ENCODE data around the gene PLIN3.
A peak's percentile ranks its signal among the peaks of the same experiment; 100 is the strongest.
"Not testable (repeated sequence)": the region's sequence is repeated elsewhere in the genome, so short reads cannot be mapped to it uniquely, and the experiment has no call there.

PLIN3 gene, protein sequence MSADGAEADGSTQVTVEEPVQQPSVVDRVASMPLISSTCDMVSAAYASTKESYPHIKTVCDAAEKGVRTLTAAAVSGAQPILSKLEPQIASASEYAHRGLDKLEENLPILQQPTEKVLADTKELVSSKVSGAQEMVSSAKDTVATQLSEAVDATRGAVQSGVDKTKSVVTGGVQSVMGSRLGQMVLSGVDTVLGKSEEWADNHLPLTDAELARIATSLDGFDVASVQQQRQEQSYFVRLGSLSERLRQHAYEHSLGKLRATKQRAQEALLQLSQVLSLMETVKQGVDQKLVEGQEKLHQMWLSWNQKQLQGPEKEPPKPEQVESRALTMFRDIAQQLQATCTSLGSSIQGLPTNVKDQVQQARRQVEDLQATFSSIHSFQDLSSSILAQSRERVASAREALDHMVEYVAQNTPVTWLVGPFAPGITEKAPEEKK

DNA sequence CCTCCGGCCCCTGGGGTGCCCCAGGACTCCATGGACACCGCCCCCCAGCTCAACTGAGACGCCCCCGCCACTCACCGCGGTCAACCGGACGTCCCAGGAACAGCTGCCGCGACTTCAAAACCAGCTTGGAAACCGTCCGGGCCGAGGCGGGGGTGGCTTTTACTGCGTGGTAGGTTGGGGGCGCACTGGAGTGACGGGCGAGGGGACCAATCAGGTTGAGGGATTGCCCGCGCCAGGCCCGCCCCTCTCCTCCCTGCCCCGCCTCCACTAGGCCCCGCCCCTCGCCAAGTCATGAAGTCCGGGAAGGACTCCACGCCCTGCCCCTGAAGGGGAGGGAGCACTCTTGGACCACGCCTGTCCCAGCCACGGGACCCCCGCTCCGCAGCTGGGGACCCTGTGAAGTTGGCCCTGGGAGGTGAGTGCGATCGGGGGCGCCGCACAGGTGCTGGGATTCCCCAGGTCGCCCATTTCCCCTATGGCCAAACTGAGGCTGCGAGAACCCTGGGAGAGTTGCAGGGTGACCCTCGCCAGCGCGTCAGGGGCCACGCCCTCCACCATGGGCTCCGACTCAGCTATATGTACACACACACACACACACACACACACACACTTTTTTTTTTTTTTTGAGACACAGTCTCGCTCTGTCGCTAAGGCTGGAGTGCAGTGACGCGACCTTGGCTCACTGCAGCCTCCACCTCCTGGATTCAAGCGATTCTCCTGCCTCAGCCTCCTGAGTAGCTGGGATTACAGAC, at the start of gene PLIN3:
Gene PLIN3, minus strand, starts transcription at position 134 of the 752 bp plus-strand sequence. CDS start 6,273 bp downstream, outside the sequence.
- DNase-seq (ENCODE audit: low spot score), result peak; percentile 84

DNA sequence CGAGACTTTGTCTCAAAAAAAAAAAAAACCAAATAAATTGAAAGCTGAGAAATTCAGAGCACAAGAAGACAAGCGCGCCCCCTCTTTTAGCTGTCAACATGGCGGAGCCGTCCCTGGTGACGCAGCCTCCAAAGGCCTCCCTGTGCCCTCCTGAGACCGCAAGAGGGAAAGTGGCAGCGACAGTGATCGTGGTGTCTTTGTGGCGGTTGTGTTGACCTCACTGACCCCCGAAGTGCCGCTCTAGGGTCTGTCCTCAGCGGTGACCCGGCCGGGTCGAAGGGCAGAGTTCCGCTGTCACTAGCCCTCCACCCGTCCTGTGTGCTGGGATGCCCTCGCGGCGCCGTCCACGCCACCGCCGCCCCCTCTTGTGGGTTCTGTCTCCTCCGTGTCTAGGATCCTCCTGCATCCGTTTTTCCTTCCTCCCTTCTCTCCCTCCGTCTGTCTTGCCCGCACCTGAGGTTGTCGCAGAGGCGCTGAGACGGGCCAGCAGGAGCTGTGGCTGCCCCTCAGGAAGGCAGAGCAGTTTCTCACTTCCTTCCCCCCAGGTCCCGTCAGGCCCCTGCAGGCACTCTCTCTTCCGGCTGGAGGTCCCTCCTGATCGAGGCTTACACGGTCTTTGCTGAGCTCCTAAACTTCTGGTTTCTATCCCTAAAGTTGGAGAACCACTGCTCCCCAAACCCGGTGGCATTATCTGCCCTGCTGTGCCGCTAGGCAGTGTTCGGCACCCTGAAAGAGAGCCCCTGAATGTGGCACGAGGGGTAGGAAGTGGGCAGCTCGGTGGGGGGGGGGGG, 49.0 kb upstream of the PLIN3 start:
- DNase-seq (ENCODE audit: low spot score), result no peak

DNA sequence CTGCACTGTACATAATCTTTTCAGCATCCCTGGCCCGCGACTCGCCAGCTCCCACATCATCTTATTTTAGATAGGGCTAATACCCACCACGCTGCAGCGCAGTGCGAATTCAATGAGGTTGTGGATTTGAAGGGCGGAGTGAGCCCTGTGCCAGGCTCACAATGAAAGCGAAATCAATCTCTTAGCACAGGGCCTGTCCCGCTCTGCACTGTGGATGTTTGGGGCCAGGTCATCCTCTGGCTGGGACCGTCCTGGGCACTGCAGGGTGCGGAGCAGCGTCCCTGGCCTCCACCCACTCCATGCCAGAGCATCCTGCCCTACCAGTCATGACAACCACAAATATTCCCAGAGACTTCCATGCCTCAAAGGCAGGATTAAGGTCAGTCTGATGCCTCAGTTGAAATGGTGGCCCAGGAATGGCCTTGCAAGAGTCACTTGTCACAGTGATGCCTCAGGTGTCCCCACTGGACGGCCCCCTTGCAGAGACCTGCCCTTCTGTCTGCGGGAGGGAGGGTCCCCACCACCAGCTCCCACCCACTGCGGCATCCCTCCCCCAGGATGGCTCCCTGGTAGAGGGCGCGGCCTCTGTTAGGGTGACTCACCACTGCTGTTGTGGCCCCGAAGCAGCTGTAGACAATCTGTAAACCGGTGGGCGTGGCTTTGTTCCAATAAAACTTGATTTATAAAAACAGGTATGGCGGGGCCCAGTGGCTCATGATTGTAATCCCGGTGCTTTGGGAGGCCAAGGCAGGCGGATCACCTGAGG, 47.5 kb upstream of the PLIN3 start:
- DNase-seq (ENCODE audit: low spot score), result peak; percentile 57

DNA sequence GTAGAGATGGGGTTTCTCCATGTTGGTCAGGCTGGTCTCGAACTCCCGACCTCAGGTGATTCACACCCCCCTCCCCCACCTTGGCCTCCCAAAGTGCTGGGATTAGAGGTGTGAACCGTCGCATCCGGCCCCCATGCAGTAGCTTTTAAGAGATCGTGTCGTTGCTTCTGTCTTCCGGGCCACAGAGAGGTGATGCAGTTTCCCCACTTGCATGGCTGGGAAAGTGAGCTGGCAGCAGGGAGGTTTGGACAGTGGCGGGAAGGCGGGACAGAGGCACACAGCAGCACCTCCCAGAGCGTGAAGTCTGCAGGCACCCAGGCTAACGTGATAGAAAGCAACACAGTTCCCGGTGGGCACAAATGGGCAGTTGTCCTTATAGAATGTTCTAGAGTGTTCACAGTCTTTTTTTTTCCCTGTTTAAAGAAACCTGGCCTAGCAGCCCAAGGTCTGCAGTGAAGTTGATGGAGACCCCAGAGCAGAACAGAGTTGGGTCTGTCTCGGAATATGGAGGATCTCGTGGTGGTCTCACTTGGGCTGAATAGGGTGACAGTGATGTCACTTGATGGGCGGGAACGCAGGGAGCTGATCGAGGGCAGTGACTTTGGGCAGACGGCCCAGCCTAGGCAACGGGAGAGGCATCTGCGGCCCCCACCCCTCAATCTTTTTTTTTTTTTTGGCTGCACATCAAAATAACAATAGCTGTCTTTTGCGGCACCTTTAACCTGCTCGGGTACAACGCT, 46.7 kb upstream of the PLIN3 start:
- DNase-seq (ENCODE audit: low spot score), result no peak

DNA sequence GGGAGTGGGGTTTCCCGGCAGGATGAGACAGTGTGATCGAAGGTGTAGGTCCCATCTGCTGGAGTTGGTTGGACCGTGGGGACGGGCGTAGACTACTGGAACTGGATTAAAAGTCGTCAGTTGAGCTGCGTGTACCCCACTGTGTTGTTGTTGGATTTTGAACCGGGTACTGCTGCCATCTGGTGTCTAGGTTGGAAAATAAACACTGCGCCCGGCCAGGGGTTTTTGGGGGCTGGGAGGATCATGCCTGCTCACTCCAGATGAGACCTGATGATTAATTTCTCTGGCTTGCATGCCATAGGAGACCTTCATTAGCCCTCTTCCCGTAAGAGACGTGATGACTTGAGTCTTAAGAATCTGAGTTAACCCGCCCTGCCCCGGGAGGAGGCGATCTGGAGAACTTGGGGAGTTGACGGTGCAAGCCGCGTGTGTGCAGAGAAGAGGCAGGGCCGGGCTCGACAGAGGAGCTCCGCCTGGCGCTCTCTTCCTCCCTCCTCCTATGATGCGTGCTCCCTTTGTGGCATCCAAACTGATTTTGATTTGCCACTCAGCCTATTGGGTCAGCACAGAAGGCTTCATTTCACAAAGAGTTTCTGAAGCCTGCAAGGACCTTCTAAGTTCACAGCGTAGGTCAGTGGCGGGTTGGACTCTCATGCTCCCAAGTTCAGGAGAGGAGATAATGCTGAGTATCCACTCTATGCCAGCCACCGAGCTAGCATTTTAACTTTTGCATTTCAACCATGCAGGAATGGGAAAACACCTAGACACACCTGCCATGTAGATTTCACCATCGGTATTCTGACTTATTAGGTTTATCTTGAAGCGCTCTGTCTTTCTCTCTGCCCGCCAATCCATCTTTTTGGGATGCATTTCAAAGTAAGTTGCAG, 44.6 kb upstream of the PLIN3 start:
- peak; percentile 55 for DNase-seq (ENCODE audit: low spot score)

DNA sequence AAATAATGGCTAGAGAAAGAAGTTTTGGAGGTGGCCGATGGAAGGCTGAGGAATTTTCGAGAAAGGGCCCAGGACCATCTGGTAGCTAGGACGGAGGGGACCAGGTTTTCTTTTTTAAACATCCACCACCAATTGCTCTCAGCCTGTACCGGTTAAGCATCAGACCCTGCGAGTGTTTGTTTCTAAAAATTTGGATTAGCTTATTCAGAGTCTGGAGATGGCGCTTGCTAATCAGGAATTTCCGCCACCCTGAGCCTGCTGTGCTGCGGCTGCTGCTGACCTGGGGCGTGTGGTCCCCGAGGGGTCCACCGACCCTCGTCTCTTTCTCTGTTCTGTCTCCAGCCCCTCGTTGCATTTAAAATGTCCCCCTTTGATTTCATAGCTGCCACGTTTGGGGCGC, 43.8 kb upstream of the PLIN3 start:
- no peak for DNase-seq (ENCODE audit: low spot score)

DNA sequence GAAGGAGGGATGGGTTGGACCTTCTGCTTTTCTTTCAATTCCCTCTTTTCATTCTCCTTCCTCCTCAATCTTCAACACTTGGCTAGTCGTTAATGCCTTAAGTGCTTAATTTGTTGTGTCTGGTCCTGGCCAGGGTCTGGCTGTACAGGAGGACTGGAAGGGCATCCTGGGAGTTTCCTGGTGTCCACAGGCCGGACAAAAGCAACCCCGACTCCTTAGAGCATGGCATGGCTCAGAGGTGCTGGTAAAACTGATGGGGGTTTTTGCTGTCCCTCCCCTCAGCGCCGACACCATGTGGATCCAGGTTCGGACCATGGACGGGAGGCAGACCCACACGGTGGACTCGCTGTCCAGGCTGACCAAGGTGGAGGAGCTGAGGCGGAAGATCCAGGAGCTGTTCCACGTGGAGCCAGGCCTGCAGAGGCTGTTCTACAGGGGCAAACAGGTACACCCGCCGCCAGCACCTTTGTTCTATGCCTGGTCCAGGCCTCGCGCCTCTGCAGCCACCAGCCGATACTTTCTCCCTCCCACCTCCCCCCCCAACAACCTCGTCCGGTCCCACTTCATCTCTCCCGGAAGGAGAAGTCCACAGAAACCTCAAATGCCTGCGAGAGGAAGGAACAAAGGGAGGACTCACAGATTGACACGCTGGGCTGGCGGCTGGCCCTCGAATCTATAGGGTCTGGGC, 43.3 kb upstream of the PLIN3 start:
- no peak for DNase-seq (ENCODE audit: low spot score)

DNA sequence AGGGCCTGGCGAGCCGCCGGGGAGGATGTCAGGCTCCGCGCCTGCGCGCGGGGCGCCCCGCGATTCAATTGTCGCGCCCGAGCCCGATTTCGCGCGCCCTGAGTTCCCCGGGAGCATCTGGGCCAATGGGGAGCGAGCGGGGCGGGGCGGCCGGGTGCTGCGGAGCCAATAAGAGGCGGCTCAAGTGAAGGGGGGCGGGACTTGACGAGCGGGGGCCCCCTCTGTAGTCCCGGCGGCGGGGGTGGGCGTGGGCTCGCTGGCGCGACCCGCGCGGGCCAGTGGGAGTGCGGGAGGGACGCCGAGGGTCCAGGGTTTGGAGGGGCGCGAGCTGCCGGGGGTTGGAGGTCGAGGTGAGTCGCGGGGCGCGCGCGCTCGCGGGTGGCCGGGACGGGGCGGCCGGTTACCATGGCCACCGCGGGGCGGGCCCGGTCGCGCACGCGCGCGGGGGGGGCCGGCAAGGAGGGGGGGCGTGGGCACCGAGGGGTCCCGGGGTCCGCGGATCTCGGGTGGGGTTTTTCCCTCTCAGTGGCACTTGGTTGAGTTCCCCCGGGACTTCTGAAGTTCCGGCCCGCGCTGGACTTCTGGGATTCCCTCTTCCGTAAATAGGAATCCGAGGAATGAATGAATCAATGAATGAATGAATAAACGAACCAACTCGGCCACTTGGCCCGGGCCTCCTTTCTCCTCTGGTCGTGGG, 42.6 kb upstream of the PLIN3 start:
- peak; percentile 93 for DNase-seq (ENCODE audit: low spot score)

DNA sequence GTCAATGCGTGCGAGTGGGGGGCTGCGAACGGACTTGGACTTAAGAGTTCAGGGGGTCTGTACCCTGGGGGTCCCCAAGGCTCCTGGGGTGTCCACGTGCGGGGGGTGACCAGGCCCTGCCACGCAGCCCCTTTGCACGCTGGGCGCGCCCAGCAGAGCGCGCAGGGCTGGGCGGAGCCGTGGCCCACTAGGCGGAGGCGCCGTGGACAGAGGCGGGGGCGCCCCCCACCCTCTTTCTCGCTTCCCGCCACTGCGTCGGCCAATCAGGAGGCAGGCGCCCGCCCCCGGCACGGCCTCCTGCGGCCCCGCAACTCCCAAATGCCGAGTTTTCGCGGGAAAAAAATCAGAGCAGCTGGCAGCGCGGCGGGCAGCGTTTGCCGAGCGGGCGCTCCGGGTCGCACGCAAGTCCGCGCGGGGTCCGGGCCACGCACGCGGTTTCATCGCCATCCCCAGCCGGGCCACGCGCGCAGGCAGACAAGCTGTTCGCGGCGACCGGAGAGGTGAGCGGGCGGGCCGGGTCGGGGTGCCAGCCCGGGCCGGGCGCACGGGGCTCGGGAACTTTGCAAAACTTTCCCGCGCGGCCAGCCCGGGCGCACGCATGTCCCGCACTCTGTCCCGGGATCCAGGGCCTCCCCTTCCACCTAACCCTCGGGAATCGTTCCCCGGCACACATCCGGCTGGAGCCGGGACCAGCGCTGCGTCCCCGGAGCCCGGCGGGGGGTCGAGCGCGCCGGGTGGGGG, 41.9 kb upstream of the PLIN3 start, which contains the start of gene UHRF1:
Gene UHRF1, plus strand, starts transcription at position 346 of the 741 bp plus-strand sequence. CDS start 1,385 bp downstream, outside the sequence.
- peak; percentile 48 for DNase-seq (ENCODE audit: low spot score)

DNA sequence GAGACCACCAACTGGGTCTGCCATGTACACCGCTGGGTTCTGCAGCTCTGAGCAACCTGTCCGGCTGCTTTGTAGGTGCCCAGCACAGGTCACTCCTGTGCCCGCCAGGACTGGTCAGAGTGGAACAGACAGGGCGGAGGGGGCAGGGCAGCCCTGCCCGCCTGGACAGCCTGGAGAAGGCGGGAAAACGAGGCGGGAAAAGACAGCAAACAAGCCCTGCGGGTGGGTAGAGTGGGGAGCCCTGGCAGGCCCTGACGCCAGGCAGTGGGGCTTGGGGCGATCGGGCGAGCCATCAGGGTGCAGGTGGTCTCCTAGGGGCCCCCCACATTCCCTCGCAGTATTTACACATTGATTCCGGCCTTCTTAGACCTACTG, 41.3 kb upstream of the PLIN3 start:
- no peak for DNase-seq (ENCODE audit: low spot score)

DNA sequence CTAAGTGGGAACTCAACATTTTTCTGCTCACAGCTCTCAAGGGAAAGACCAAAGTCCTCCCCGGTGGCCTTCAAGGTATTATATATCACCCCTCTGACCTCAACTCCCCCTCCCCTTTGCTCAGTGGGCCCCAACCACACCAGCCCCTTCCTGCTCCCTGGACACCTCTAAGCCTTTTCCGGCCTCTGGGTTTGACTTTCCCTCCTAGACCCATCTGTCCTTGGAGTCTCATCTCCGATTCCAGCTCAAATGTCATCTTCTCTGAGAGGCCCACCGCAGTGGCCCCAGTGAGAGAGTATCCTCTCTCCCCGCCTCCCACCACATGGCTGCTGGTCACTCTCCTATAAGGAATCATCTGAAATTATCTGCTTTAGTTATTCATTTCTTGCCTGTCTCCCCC, 40.9 kb upstream of the PLIN3 start:
- no peak for DNase-seq (ENCODE audit: low spot score)

DNA sequence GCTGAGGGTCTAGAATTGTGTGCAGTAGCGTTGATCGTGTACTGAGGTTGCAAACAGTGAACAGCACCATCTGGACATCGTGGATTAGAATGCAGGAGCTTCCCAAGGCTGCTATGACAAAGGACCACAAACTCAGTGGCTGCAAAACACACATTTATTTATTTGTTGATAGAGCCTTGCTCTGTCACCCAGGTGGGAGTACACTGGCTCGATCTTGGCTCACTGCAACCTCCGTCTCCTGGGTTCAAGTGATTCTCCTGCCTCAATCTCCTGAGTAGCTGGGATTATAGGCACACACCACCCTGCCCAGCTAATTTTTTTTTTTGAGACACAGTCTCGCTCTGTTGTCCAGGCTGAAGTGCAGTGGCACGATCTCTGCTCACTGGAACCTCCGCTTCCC, 39.5 kb upstream of the PLIN3 start:
- no peak for DNase-seq (ENCODE audit: low spot score)

DNA sequence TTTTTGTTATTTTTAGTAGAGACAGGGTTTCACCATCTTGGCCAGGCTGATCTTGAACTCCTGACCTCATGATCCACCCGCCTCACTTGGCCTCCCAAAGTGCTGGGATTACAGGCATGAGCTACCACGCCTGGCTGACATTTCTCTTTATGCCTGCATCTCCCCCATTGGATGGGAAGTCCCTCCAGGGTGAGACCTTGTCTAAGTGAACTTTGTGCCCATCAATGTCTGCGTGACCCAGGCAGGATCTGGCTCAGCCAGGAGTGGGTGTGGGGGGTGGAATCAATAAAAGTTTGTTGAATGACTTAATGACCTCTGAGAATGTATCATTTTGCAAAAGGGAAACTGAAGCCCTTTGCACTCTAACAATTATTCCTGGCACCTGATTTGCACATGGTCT, 37.0 kb upstream of the PLIN3 start:
- no peak for DNase-seq (ENCODE audit: low spot score)

DNA sequence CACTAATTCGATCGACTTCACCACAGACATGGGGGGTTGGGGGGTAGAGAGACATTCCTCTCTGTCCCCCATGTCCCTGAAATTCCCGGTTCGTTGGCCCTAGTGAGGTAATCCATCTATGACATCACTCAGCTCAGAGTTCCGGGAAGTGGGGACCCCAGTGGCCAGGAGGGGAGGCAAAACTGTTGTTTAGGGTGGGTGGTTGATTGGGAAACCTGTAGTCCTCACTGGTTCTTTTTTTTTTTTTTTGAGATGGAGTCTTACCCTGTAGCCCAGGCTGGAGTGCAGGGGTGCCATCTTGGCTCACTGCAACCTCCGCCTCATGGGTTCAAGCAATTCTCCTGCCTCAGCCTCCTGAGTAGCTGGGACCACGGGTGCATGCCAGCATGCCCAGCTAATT, 35.3 kb upstream of the PLIN3 start, which contains the start of gene ARRDC5:
Gene ARRDC5, minus strand, starts transcription at position 101 of the 400 bp plus-strand sequence. Its CDS starts 71 bp downstream, at position 30.
- no peak for DNase-seq (ENCODE audit: low spot score)

DNA sequence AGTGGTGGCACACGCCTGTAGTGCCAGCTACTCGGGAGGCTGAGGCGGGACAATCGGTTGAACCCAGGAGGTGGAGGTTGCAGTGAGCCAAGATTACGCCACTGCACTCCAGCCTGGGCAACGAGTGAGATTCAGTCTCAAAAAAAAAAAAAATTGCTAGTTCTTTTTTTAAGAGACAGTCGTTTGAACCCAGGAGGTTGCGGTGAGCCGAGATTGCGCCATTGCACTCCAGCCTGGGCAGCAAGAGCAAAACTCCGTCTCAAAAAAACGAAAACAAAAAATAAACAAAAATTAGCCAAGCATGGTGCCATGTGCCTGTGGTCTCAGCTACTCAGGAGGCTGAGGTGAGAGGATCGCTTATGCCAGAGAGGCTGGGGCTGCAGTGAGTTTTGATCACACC, 33.4 kb upstream of the PLIN3 start:
- DNase-seq (ENCODE audit: low spot score), result not testable (repeated sequence)

DNA sequence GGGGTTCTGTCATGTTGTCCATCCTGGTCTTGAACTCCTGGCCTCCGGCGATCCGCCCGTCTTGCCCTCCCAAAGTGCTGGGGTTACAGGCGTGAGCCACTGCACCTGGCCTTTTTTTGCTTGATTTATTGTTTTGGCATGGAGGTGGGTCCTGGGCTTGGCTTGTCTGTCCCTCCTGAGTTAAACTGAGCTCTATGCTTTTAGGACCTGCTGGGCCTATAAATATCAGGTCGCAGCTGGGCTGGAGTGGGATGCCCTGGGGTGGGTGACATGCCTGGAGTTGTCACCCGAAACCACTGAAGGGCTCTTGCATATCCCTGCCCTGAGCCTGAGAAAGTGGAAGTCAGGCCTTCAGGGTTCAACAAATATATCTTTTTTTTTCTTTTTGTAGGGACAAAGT, 29.7 kb upstream of the PLIN3 start:
- DNase-seq (ENCODE audit: low spot score), result no peak

DNA sequence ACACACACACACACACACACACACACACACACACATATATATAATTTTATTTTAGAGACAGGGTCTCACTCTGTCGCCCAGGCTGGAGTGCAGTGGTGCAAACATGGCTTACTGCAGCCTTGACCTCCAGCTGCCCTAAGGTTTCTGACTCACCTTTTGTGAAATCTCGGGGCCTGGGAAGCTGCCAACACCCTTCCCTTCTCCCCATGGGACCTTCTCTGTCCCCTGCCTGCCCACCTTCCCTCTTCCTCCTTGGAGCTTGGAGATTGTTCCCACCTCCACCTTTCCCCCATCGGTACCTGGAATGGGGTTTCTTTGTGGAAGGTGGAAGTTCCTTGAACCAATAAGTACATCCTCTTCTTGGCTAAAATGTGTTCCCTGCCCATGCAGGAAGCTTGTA, 28.9 kb upstream of the PLIN3 start:
- no peak for DNase-seq (ENCODE audit: low spot score)

DNA sequence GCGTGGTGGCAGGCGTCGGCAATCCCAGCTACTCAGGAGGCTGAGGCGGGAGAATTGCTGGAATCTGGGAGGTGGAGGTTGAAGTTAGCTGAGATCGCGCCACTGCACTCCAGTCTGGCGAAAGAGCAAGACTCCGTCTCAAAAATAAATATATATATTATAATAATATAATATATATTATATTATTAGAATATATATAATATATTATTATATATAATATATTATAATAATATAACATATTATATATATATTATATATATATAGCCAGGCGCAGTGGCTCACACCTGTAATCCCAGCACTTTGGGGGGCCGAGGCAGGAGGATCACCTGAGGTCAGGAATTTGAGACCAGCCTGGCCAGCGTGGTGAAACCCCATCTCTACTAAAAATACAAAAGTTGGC, 25.5 kb upstream of the PLIN3 start:
- not testable (repeated sequence) for DNase-seq (ENCODE audit: low spot score)

Measured in hematopoietic multipotent progenitor cell treated with erythropoietin and hydrocortisone succinate and interleukin-3 and kit ligand, for 15 days (in vitro differentiated cells).